GM12878 (cell line): ENCODE measurements around the gene IRF1.

Source experiments
- CBFB ChIP-seq: IDR thresholded peaks from 2 replicates; pipeline ENCODE4 v1.6.1; 2016; ENCODE audit warnings: antibody characterized with exemption, low read depth
- EGR1 ChIP-seq, 2 experiments: IDR thresholded peaks; 1 replicate in 1 of 2; 2 replicates in 1 of 2; pipeline ENCODE4 v1.6.1; 2011 to 2012; ENCODE audit warnings: low read depth in 2 of 2, low read length in 2 of 2, borderline replicate concordance in 1 of 2, mild to moderate bottlenecking in 1 of 2, moderate library complexity in 1 of 2
- ETV6 ChIP-seq, 2 experiments: fragments of 450-650 bp in 1 of 2; IDR thresholded peaks in 1 of 2; conservative IDR thresholded peaks in 1 of 2; 2 replicates each; pipeline ENCODE4 v1.6.1; 2014; ENCODE audit warnings: antibody characterized with exemption in 1 of 2, borderline replicate concordance in 1 of 2, low read depth in 1 of 2, mild to moderate bottlenecking in 1 of 2, moderate library complexity in 1 of 2
- EZH2 ChIP-seq: IDR thresholded peaks from 2 replicates; pipeline ENCODE4 v1.6.1; 2012; ENCODE audit warnings: low read depth, mild to moderate bottlenecking, control low read depth, inconsistent platforms, low read length, borderline replicate concordance; ENCODE audit not compliant: control insufficient read depth
- NBN ChIP-seq: fragments of 450-650 bp; IDR thresholded peaks from 2 replicates; pipeline ENCODE4 v1.6.1; 2016
- PML ChIP-seq: IDR thresholded peaks from 2 replicates; pipeline ENCODE4 v1.6.1; 2012; ENCODE audit warnings: low read length, inconsistent platforms
- POLR2A ChIP-seq: IDR thresholded peaks from 2 replicates; pipeline ENCODE4 v1.6.1; 2011; ENCODE audit warnings: low read depth, mild to moderate bottlenecking, low read length
- POLR2AphosphoS5 ChIP-seq: IDR thresholded peaks from 2 replicates; pipeline ENCODE4 v1.6.1; 2011; ENCODE audit warnings: mild to moderate bottlenecking, low read length, inconsistent platforms
- RFX5 ChIP-seq: IDR thresholded peaks from 2 replicates; pipeline ENCODE4 v1.6.1; 2011; ENCODE audit warnings: low read depth, low read length, improper control_type of control experiment
- SP1 ChIP-seq: IDR thresholded peaks from one replicate; pipeline ENCODE4 v1.6.1; 2011; ENCODE audit warnings: low read depth, low read length
- SRF ChIP-seq, 2 experiments: IDR thresholded peaks; 2 replicates each; pipeline ENCODE4 v1.6.1; 2011; ENCODE audit warnings: low read depth in 2 of 2, low read length in 2 of 2, mild to moderate bottlenecking in 1 of 2, moderate library complexity in 1 of 2
- SUZ12 ChIP-seq: fragments of 200-600 bp; sonication (generic); IDR thresholded peaks from one replicate; pipeline ENCODE4 v1.6.1; 2018; ENCODE audit warnings: antibody characterized with exemption, mild to moderate bottlenecking; ENCODE audit not compliant: unreplicated experiment
- TF ChIP-seq, protein P1 (sequence below), 3 experiments: IDR thresholded peaks in 2 of 3; conservative IDR thresholded peaks in 1 of 3; 2 replicates each; pipeline ENCODE4 v1.5.1; 2011; ENCODE audit warnings: low read depth in 3 of 3, low read length in 3 of 3, mild to moderate bottlenecking in 3 of 3, control low read depth in 2 of 3, moderate library complexity in 2 of 3, inconsistent platforms in 1 of 3, mixed read lengths in 1 of 3; ENCODE audit not compliant: control insufficient read depth in 2 of 3, insufficient read depth in 1 of 3; ENCODE audit errors: extremely low read depth in 1 of 3

DNA sequence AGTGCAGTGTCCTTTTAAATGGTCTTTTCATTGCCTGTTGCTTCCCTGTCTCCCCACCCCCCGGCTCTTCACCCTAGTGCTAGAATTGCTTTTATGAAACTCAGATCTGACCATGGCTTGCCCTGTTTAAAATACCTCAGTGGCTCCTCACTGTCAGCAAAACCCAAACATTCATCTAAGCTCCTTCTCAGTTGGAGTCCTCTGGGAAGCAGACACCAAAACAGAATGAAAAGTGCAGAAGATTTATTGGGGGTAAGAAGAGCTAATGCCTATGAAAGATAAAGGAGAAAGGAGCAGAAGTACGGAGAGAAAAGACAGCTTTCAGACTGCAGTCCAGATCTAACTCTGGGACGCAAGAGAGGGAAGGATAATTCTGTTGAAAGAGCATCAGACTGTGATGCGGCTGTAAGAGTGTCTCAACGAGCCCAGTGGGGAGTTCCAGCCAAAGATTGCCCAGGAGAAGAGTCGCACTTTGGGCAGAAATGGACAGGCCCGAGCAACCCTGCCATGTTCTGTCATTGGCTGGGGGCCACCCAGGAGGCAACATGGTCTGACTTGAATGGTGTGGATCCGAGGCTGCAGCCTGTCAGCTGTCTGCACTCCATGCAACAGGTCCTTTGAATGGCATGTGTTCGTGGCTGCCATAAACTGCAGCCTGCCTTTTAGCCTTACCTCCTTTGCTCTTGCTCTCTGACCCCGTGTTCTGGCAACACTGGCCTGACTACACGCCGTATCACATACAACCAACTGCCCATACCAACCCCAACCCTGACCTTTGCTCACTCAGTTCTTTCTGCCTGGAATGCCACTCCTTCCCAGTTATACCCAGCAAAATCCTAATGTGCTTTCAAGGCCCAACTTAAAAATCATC is 55.9 kb downstream of the IRF1 start:
- TF ChIP-seq SUZ12 = no peak
- TF ChIP-seq, protein P1, sequence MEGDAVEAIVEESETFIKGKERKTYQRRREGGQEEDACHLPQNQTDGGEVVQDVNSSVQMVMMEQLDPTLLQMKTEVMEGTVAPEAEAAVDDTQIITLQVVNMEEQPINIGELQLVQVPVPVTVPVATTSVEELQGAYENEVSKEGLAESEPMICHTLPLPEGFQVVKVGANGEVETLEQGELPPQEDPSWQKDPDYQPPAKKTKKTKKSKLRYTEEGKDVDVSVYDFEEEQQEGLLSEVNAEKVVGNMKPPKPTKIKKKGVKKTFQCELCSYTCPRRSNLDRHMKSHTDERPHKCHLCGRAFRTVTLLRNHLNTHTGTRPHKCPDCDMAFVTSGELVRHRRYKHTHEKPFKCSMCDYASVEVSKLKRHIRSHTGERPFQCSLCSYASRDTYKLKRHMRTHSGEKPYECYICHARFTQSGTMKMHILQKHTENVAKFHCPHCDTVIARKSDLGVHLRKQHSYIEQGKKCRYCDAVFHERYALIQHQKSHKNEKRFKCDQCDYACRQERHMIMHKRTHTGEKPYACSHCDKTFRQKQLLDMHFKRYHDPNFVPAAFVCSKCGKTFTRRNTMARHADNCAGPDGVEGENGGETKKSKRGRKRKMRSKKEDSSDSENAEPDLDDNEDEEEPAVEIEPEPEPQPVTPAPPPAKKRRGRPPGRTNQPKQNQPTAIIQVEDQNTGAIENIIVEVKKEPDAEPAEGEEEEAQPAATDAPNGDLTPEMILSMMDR (IDR thresholded peaks at IDR 0.05 in 2 of 3, conservative IDR thresholded peaks at IDR 0.05 in 1 of 3; ENCODE audit: control insufficient read depth in 2 of 3, extremely low read depth in 1 of 3, insufficient read depth in 1 of 3, low read depth in 3 of 3, low read length in 3 of 3) = no peak
- no peak for TF ChIP-seq SP1
- no peak for TF ChIP-seq SRF (IDR thresholded peaks at IDR 0.05; ENCODE audit: low read depth in 2 of 2, low read length in 2 of 2)
- no peak for TF ChIP-seq POLR2AphosphoS5
- TF ChIP-seq EGR1 (IDR thresholded peaks at IDR 0.05; ENCODE audit: borderline replicate concordance in 1 of 2, low read depth in 2 of 2, low read length in 2 of 2) = no peak
- no peak for TF ChIP-seq NBN
- TF ChIP-seq ETV6 (conservative IDR thresholded peaks at IDR 0.05 in 1 of 2, IDR thresholded peaks at IDR 0.05 in 1 of 2; ENCODE audit: borderline replicate concordance in 1 of 2, low read depth in 1 of 2) = no peak
- no peak for TF ChIP-seq PML
- no peak for TF ChIP-seq POLR2A
- TF ChIP-seq CBFB = no peak
- no peak for TF ChIP-seq EZH2
- TF ChIP-seq RFX5 = no peak
